Measurements from ENCODE around the gene SLC50A1.

Gene SLC50A1

GRCh38 chr1:155175281-155175926, 39.8 kb downstream of the SLC50A1 start:
- peak; percentile 21 for DNase-seq (ENCODE audit: low spot score)
- in situ Hi-C loops (cut with MboI; ENCODE audit: low pct_unique_long_range_greater_than_20kb, low sequenced_read_pairs, unreplicated experiment), result no loop called here
- TF ChIP-seq CTCF (IDR thresholded peaks at IDR 0.05; ENCODE audit: extremely low read depth, insufficient read depth, missing control alignments), result no peak

GRCh38 chr1:155175927-155176371, 40.3 kb downstream of the SLC50A1 start:
- in situ Hi-C loops (cut with MboI; ENCODE audit: low pct_unique_long_range_greater_than_20kb, low sequenced_read_pairs, unreplicated experiment), result no loop called here

GRCh38 chr1:155176544-155177071, 41.0 kb downstream of the SLC50A1 start:
- TF ChIP-seq CTCF (IDR thresholded peaks at IDR 0.05; ENCODE audit: extremely low read depth, insufficient read depth, missing control alignments), result peak; percentile 86
- DNase-seq (ENCODE audit: low spot score), result peak; percentile 95
- in situ Hi-C loops (cut with MboI; ENCODE audit: low pct_unique_long_range_greater_than_20kb, low sequenced_read_pairs, unreplicated experiment), result no loop called here

More at GRCh38 chr1:155175927-155176371, 40.3 kb downstream of the SLC50A1 start:
- DNase-seq (ENCODE audit: low spot score), result peak; percentile 17
- TF ChIP-seq CTCF (IDR thresholded peaks at IDR 0.05; ENCODE audit: extremely low read depth, insufficient read depth, missing control alignments), result peak; percentile 9

GRCh38 chr1:155177192-155177917, 41.7 kb downstream of the SLC50A1 start:
- DNase-seq (ENCODE audit: low spot score), result peak; percentile 45
- no peak for TF ChIP-seq CTCF (IDR thresholded peaks at IDR 0.05; ENCODE audit: extremely low read depth, insufficient read depth, missing control alignments)
- in situ Hi-C loops (cut with MboI; ENCODE audit: low pct_unique_long_range_greater_than_20kb, low sequenced_read_pairs, unreplicated experiment), result no loop called here

- DNase-seq (ENCODE audit: low spot score), result no peak
- TF ChIP-seq CTCF (IDR thresholded peaks at IDR 0.05; ENCODE audit: extremely low read depth, insufficient read depth, missing control alignments), result no peak
- in situ Hi-C loops (cut with MboI; ENCODE audit: low pct_unique_long_range_greater_than_20kb, low sequenced_read_pairs, unreplicated experiment), result no loop called here
Measured at GRCh38 chr1:155177918-155178281, 42.2 kb downstream of the SLC50A1 start.

- in situ Hi-C loops (cut with MboI; ENCODE audit: low pct_unique_long_range_greater_than_20kb, low sequenced_read_pairs, unreplicated experiment), result no loop called here
- TF ChIP-seq CTCF (IDR thresholded peaks at IDR 0.05; ENCODE audit: extremely low read depth, insufficient read depth, missing control alignments), result no peak
- DNase-seq (ENCODE audit: low spot score), result no peak
Measured at GRCh38 chr1:155178441-155179111, 42.9 kb downstream of the SLC50A1 start.
